ENCODE data around the gene KLHDC2. TPM values are rescaled to one million over a fixed set of nuclear protein-coding genes. Genes with fewer than 3 reads are reported as not detected.

The KLHDC2 gene
- total and polyA plus RNA-seq, 2 of the 8 experiments (the other 6 are each of a cell fraction or from before 2014, with no cell fraction given), result 32.9 to 43.4 TPM

DNA sequence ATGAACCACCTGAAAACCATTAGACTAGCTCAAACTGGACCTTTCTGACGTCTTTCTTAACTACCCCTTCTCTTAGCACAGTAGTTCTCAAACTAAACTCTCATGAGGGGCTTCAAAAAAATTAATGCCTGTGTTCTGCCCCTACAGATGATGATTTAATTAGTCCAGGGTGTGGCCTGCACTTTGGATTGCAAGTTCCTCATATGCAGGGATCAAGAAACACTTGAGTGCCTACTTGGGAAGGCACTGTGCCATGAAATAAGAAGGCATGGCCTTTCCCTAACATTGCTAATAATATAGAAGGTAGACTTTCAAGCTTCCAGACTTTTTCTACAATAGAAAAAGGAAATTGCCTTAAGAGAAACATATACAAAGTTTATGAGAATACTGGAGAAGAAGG is 22.8 kb upstream of the KLHDC2 start (continued):
- TF ChIP-seq TAF7 (optimal IDR thresholded peaks at IDR 0.05; ENCODE audit: borderline replicate concordance, low read depth, low read length), result no peak
- TF ChIP-seq CTBP2 (IDR thresholded peaks at IDR 0.05; ENCODE audit: borderline replicate concordance, insufficient read depth, insufficient read length, low read length), result no peak
- no peak for TF ChIP-seq CEBPB (IDR thresholded peaks at IDR 0.05; ENCODE audit: low read depth, low read length)
- TF ChIP-seq CHD7 (IDR thresholded peaks at IDR 0.05; ENCODE audit: insufficient replicate concordance, low read length), result no peak
- no peak for TF ChIP-seq CBX5 (IDR thresholded peaks at IDR 0.05; ENCODE audit: low read depth, low read length)
- no peak for TF ChIP-seq NANOG (IDR thresholded peaks at IDR 0.05; ENCODE audit: insufficient read depth, low read depth, low read length, poor library complexity, severe bottlenecking)

All from H1 (cell line).